PC-3 (cell line): ENCODE data around the gene NEXMIF.
"Not testable (repeated sequence)": the region's sequence is repeated elsewhere in the genome, so short reads cannot be mapped to it uniquely, and the experiment has no call there.

Experiments
- EZH2 ChIP-seq: fragments of 300-600 bp; sonication (generic); IDR thresholded peaks from one replicate; pipeline ENCODE4 v1.6.1; 2017; ENCODE audit warnings: antibody characterized with exemption, mild to moderate bottlenecking, low read length; ENCODE audit not compliant: unreplicated experiment
- TF ChIP-seq, protein P1 (sequence below): fragments of 300-600 bp; sonication (generic); conservative IDR thresholded peaks from 2 replicates; pipeline ENCODE4 v1.5.1; 2017; ENCODE audit warnings: antibody characterized with exemption, low read depth, mild to moderate bottlenecking, low read length

DNA sequence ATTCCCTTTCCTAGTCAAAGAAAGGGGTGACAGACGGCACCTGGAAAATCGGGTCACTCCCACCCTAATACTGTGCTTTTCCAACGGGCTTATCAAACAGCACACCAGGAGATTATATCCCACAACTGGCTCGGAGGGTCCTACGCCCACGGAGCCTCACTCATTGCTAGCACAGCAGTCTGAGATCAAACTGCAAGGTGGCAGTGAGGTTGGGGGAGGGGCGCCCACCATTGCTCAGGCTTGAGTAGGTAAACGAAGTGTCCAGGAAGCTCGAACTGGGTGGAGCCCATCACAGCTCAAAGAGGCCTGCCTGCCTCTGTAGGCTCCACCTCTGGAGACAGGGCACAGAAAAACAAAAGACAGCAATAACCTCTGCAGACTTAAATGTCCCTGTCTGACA lies 42.9 kb downstream of the NEXMIF start:
- TF ChIP-seq EZH2 = not testable (repeated sequence)
- TF ChIP-seq, protein P1, sequence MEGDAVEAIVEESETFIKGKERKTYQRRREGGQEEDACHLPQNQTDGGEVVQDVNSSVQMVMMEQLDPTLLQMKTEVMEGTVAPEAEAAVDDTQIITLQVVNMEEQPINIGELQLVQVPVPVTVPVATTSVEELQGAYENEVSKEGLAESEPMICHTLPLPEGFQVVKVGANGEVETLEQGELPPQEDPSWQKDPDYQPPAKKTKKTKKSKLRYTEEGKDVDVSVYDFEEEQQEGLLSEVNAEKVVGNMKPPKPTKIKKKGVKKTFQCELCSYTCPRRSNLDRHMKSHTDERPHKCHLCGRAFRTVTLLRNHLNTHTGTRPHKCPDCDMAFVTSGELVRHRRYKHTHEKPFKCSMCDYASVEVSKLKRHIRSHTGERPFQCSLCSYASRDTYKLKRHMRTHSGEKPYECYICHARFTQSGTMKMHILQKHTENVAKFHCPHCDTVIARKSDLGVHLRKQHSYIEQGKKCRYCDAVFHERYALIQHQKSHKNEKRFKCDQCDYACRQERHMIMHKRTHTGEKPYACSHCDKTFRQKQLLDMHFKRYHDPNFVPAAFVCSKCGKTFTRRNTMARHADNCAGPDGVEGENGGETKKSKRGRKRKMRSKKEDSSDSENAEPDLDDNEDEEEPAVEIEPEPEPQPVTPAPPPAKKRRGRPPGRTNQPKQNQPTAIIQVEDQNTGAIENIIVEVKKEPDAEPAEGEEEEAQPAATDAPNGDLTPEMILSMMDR = not testable (repeated sequence)
